Naive thymus-derived CD8-positive, alpha-beta T cell (primary cell): ENCODE results near the gene POTEG. TPM values are rescaled to one million over a fixed set of nuclear protein-coding genes. Genes with fewer than 3 reads are reported as not detected.
"Not testable (repeated sequence)": the region's sequence is repeated elsewhere in the genome, so short reads cannot be mapped to it uniquely, and the experiment has no call there.

ENCODE experiments used
- ATAC-seq, 2 donors: fragments of 150-1000 bp; cut with Tn5 transposase in 1 of 2; sonication (Bioruptor Pico), chemical (Tn5 transposase) in 1 of 2; 1 replicate in 1 of 2; 2 replicates in 1 of 2; pipeline ENCODE4 v1.10.0; 2021; ENCODE audit warnings: mild to moderate bottlenecking in 2 of 2, moderate library complexity in 2 of 2
- POLR2A ChIA-PET: fragments of 350-600 bp; sonication (Branson Sonifier 250); formaldehyde crosslinking; loops from one replicate; lab custom pipeline; 2021; ENCODE audit warnings: antibody characterized with exemption; lab: Charles Lee
- DNase-seq, 10 donors: peaks; one replicate each; pipeline versions ENCODE4 v3.0.0 to v3.0.0-alpha.2; 2020 to 2022
- H3K27ac Mint-ChIP-seq, 10 donors: one replicate each; pipeline ENCODE4 v1.8.0; 2020 to 2022; ENCODE audit warnings: mild to moderate bottlenecking in 10 of 10, mixed read lengths in 10 of 10, moderate library complexity in 4 of 10, inconsistent platforms in 1 of 10
- H3K27me3 Mint-ChIP-seq, 5 donors: one replicate each; pipeline ENCODE4 v1.8.0; 2021 to 2022; ENCODE audit warnings: mixed read lengths in 5 of 5
- H3K36me3 Mint-ChIP-seq, 3 donors: one replicate each; pipeline ENCODE4 v1.8.0; 2020 to 2022; ENCODE audit warnings: mixed read lengths in 3 of 3, mild to moderate bottlenecking in 2 of 3, inconsistent platforms in 1 of 3
- H3K4me1 Mint-ChIP-seq, 4 donors: one replicate each; pipeline ENCODE4 v1.8.0; 2021 to 2022; ENCODE audit warnings: mixed read lengths in 4 of 4
- H3K4me3 Mint-ChIP-seq, 10 donors: one replicate each; pipeline ENCODE4 v1.8.0; 2020 to 2022; ENCODE audit warnings: mild to moderate bottlenecking in 10 of 10, mixed read lengths in 10 of 10, moderate library complexity in 6 of 10, inconsistent platforms in 1 of 10
- H3K9me3 Mint-ChIP-seq, 9 donors: one replicate each; pipeline ENCODE4 v1.8.0; 2020 to 2022; ENCODE audit warnings: mixed read lengths in 9 of 9, mild to moderate bottlenecking in 3 of 9, inconsistent platforms in 1 of 9, moderate library complexity in 1 of 9
- polyA plus RNA-seq, 3 donors: library from polyadenylated mRNA; unstranded; fragments of 300-500 nt; fragmentation: Illumina TruSeq; gene quantifications; one replicate each; pipeline ENCODE4 v1.2.3, GENCODE V29; 2021
- total RNA-seq, 8 experiments: library from RNA in 2 of 8; stranded (reverse) in 2 of 8; gene quantifications; one replicate each; pipeline ENCODE4 v1.2.3 and lab custom pipeline; 2021 to 2026

POTEG gene
- total and polyA plus RNA-seq, 5 experiments from 2014 or later: not detected

DNA sequence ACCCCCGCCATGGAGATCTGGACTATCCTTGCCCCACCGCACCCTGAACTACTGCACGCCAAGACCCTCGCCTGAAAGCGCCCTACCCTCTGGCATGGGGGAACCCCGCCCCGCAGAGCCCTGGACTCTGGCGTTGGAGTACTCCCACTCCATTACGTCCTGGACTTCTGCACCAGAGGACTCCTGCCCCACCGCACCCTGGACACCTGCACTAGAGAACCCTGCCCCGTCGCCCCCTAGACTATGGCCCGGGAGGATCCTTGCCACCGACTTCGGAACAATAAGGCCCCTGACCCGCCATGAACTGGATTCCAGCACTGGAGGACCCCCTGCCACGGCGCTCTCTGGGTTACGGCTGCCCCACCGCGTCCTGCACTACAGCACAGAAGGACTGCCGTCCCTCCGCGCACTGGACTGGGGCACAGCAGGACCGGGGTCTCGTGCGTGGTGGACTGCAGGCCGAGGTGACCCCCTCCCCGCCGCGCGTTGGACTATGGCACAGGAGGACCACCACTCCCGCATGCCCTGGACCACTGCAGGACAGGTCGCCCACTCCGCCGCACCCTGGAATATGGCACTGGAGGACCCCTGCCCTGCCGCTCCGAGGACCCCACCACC lies 72.4 kb downstream of the POTEG start:
- H3K27ac Mint-ChIP-seq, H3K4me3 Mint-ChIP-seq, ATAC-seq, H3K9me3 Mint-ChIP-seq, POLR2A ChIA-PET, H3K27me3 Mint-ChIP-seq, H3K4me1 Mint-ChIP-seq, H3K36me3 Mint-ChIP-seq: not testable (repeated sequence)
- DNase-seq: peak in 1 of 10 donors; percentile 6

DNA sequence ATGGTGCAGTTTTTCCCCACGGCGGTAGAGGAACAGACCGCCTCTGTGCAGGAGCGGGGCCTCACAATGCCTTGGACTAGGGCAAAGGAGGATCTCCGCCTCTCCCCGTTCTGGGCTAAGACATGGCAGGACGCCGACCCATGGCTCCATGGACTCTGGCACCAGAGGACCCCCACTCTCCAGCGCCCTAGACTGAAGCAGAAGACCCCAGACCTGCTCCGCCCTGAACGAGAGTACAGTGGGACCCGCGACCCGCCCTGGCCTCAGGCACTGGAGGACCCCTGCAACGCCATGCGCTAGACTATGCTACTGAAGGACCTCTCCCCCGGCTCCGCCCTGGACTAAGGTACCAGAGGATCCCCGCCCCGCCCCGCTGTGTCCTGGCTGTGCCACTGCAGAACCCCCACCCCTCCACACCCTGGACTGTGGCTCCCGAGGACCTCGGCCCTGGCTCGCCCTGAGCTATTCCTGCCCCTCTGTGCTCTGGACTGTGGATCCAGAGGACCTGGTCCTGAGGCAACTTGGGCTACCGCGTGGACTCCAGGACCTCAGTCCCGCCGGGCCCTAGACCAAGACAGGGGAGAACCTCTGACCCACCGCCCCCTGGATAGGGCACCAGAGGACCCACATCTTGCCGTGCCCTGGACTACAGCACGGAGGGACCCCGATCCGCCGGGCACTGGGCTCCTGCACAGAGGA lies 73.1 kb downstream of the POTEG start:
- H3K4me1 Mint-ChIP-seq, H3K27ac Mint-ChIP-seq, POLR2A ChIA-PET, H3K4me3 Mint-ChIP-seq, H3K36me3 Mint-ChIP-seq, H3K27me3 Mint-ChIP-seq, H3K9me3 Mint-ChIP-seq, ATAC-seq: not testable (repeated sequence)
- DNase-seq: peak in 1 of 10 donors; percentile 31
